ENCODE data around the gene TRABD2B. TPM values are rescaled to one million over a fixed set of nuclear protein-coding genes. Genes with fewer than 3 reads are reported as not detected.

Gene TRABD2B
- total RNA-seq, 4 donors from 2014 or later, result 0.35 to 2.5 (median 0.88) TPM

DNA sequence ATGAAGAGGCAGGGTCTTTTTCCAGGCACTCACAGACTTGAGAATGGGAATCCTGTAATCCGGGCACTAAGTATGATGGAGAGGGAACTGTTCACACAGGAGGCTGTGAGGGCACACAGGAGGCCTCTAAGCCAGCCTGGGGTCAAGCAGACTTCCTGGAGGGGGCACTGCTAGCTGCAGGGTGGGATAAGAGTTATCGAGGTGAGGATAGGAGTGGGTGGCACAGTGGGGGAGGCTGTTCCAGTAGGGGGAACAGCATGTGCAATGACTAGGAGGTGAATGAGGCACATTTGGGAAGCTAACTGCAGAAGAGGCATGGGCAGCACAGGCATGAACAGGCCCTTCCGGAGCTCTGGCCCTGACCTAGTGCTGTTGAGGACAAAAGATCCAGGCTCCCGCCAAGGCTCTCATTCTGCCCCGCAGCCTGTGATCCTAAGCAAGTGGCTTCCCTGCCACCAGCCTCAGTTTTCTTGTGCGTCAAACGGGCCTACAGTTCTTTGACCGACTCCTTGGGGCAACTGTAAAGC, 216.7 kb downstream of the TRABD2B start:
- TF ChIP-seq POLR2A (IDR thresholded peaks at IDR 0.05), result no peak
- TF ChIP-seq, protein P1, sequence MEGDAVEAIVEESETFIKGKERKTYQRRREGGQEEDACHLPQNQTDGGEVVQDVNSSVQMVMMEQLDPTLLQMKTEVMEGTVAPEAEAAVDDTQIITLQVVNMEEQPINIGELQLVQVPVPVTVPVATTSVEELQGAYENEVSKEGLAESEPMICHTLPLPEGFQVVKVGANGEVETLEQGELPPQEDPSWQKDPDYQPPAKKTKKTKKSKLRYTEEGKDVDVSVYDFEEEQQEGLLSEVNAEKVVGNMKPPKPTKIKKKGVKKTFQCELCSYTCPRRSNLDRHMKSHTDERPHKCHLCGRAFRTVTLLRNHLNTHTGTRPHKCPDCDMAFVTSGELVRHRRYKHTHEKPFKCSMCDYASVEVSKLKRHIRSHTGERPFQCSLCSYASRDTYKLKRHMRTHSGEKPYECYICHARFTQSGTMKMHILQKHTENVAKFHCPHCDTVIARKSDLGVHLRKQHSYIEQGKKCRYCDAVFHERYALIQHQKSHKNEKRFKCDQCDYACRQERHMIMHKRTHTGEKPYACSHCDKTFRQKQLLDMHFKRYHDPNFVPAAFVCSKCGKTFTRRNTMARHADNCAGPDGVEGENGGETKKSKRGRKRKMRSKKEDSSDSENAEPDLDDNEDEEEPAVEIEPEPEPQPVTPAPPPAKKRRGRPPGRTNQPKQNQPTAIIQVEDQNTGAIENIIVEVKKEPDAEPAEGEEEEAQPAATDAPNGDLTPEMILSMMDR (IDR thresholded peaks at IDR 0.05), result no peak

DNA sequence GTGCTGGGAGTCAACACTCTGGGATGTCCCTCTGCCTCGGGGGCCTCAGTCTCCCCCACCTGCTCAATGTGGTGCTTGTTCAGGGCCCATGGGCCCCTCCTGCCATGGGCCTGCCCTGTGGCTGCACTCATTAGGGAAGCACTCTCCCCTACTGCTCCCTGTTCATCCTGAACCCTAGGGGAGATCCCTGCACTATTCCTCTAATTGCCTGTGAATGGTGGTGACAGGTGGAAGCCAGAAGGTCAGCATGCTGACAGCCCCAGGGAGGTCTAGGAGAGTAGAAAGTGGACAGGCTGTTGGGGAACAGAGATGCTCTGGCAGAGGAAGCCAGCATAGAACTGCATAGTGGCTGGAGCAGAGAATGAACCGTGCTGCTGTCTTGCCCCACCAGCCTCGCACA, 217.6 kb downstream of the TRABD2B start:
- Histone ChIP-seq H3K36me3 (no peaks in the 10 kb centered on the region), H3K27ac (no peak overlapping the region), H3K4me1 (no peaks in the 10 kb centered on the region), H3K27me3 (no peaks in the 10 kb centered on the region), H3K4me3 (no peak overlapping the region), H3K9me3 (no peaks in the 10 kb centered on the region)
- TF ChIP-seq, protein P1 (IDR thresholded peaks at IDR 0.05), result no peak
- no peak for TF ChIP-seq POLR2A (IDR thresholded peaks at IDR 0.05)
- no peak for DNase-seq

More for the DNA sequence above, 216.7 kb downstream of the TRABD2B start:
- no peak for DNase-seq
- H3K9me3 ChIP-seq, result no peaks in the 10 kb centered on the region
- no peaks in the 10 kb centered on the region for H3K36me3 ChIP-seq
- H3K4me3 ChIP-seq, result no peak overlapping the region
- H3K4me1 ChIP-seq, result no peaks in the 10 kb centered on the region
- H3K27me3 ChIP-seq, result no peaks in the 10 kb centered on the region
- no peak overlapping the region for H3K27ac ChIP-seq

DNA sequence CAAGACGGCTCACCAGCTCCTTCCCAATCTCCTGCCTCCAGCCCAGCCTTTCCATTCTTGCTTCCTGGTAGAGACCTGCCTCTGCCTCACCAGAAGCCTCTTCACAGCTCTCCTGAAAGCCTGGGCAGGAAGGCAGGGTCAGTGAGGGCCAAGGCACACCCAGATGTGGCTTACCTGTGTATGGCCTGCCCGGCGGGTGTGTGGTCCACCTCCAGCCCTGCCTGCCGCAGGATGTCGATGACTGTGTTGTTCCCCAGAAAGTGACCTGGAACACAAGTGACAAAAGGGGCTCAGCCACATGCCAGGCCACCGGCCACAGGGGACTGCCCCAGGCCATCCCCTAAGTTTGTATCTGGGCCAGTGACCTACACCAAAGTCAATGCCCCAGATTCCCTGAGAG, 218.9 kb downstream of the TRABD2B start:
- Histone ChIP-seq H3K4me3 (no peak overlapping the region), H3K27me3 (no peaks in the 10 kb centered on the region), H3K36me3 (no peaks in the 10 kb centered on the region), H3K9me3 (no peaks in the 10 kb centered on the region), H3K4me1 (no peaks in the 10 kb centered on the region), H3K27ac (no peak overlapping the region)
- DNase-seq, result no peak
- TF ChIP-seq, protein P1 (IDR thresholded peaks at IDR 0.05), result no peak
- no peak for TF ChIP-seq POLR2A (IDR thresholded peaks at IDR 0.05)

DNA sequence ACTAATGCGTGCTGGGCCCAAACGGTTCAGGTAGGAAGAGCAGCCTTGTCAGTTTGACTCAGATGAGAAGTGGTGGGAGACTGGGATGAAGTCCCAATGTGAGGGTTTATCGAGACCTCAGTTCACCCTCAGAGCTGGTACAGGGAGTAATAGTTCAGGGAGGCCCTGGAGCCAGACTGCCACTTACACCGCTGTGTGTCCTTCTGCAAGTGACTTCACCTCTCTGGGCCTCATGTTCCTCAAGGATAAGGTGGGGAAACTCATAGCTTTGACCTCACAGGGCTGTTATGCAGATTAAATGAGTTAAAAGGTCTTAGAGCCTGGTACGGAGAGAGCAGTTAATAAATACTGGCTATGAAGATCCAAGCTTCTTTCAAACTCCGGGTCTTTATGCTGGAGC, 219.9 kb downstream of the TRABD2B start:
- TF ChIP-seq POLR2A (IDR thresholded peaks at IDR 0.05), result no peak
- TF ChIP-seq, protein P1 (IDR thresholded peaks at IDR 0.05), result no peak
- no peak for DNase-seq
- Histone ChIP-seq H3K4me3 (no peak overlapping the region), H3K9me3 (no peaks in the 10 kb centered on the region), H3K27me3 (no peaks in the 10 kb centered on the region), H3K36me3 (no peaks in the 10 kb centered on the region), H3K4me1 (no peaks in the 10 kb centered on the region), H3K27ac (no peak overlapping the region)

DNA sequence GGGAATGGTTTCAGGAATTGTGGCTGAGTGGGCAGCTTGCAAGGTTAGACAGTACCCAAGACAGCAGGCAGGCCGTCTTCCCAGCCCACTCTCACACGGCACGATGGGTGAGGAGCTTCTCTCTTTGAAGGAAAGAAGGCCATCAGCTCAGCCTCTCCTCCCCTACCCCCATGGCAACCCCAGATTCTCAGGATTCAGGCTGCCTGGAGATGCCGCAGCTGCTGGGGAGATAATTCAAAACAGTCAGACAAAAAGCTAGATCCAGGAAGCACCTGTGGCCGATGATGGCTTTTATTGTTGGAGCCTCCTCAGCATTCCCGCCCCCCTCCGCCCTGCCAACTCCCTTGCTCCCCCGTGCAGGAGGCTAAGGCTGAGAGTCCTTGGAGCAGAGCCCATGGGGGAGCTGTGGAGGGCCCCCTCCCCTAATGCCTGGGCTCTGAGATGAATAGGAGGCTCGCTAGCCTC, 220.5 kb downstream of the TRABD2B start:
- TF ChIP-seq POLR2A (IDR thresholded peaks at IDR 0.05), result no peak
- TF ChIP-seq, protein P1 (IDR thresholded peaks at IDR 0.05), result no peak
- no peak for DNase-seq
- no peaks in the 10 kb centered on the region for H3K27me3 ChIP-seq

More for the DNA sequence above, 220.5 kb downstream of the TRABD2B start:
- H3K4me1 ChIP-seq, result no peaks in the 10 kb centered on the region
- H3K4me3 ChIP-seq, result no peak overlapping the region
- H3K36me3 ChIP-seq, result no peaks in the 10 kb centered on the region
- H3K27ac ChIP-seq, result no peak overlapping the region
- H3K9me3 ChIP-seq, result no peaks in the 10 kb centered on the region
